ENCODE measurements around the gene PATJ.

Gene PATJ

GRCh38 chr1:61808321-61808720, 66.0 kb downstream of the PATJ start (continued):
- TF ChIP-seq HIC1 (tag by site-specific recombination; IDR thresholded peaks at IDR 0.05): no peak
- TF ChIP-seq PBX3 (CRISPR knock-in tag; IDR thresholded peaks at IDR 0.05): no peak
- no peak for TF ChIP-seq ZBTB17 (tag by site-specific recombination; IDR thresholded peaks at IDR 0.05)
- no peak for TF ChIP-seq ZNF37A (tag by site-specific recombination; IDR thresholded peaks at IDR 0.05)

- ChIA-PET CTCF (interaction anchor here (0.7 kb wide), 1 partner anchor 777 kb away, joined by 3 read pairs; no protein-coding TSS in a partner anchor), POLR2A (no interaction called here)
- H3K27ac ChIP-seq (ENCODE audit: extremely low read depth, low read depth, low read length): no peak overlapping the region
- H3K36me3 ChIP-seq (ENCODE audit: control insufficient read depth in 2 of 2, insufficient read depth in 1 of 2, low read length in 2 of 2): peaks cover 7 to 8% of the 10 kb centered on the region in 2 experiments; a peak in 2 of 3 replicates
- peaks cover 4% of the 10 kb centered on the region; the same call in 1 of the 2 replicates for H3K4me1 ChIP-seq (ENCODE audit: control insufficient read depth, insufficient read depth, low read length)
- H3K4me3 ChIP-seq (ENCODE audit: low read depth, low read length): no peak overlapping the region
- H3K9me3 ChIP-seq (ENCODE audit: control insufficient read depth, insufficient read depth, low read depth, low read length): no peaks in the 10 kb centered on the region
- TF ChIP-seq ZNF501 (tag by site-specific recombination; IDR thresholded peaks at IDR 0.05) (no peak), SETDB1 (IDR thresholded peaks at IDR 0.05; ENCODE audit: insufficient read length, low read length) (no peak), ZNF394 (tag by site-specific recombination; IDR thresholded peaks at IDR 0.05; ENCODE audit: borderline replicate concordance) (no peak), ZNF488 (tag by site-specific recombination; IDR thresholded peaks at IDR 0.05) (no peak), MEIS1 (CRISPR knock-in tag; IDR thresholded peaks at IDR 0.05; ENCODE audit: borderline replicate concordance) (no peak), ZNF184 (tag by site-specific recombination; IDR thresholded peaks at IDR 0.05) (0 out of 2 replicates have a peak, but pooled peaks have one; percentile 80), ZNF350 (tag by site-specific recombination; IDR thresholded peaks at IDR 0.05) (peak; percentile 89), ZNF146 (tag by site-specific recombination; IDR thresholded peaks at IDR 0.05) (no peak), MYNN (tag by site-specific recombination; IDR thresholded peaks at IDR 0.05; ENCODE audit: borderline replicate concordance) (no peak), EGR2 (tag by site-specific recombination; IDR thresholded peaks at IDR 0.05; ENCODE audit: low read depth) (no peak), ZNF354C (tag by site-specific recombination; IDR thresholded peaks at IDR 0.05; ENCODE audit: borderline replicate concordance, low read depth) (no peak), ZBTB8A (tag by site-specific recombination; IDR thresholded peaks at IDR 0.05) (no peak), ZNF776 (tag by site-specific recombination; IDR thresholded peaks at IDR 0.05; ENCODE audit: borderline replicate concordance) (peak; percentile 59; the same call in 1 of the 2 replicates), PRDM6 (tag by site-specific recombination; IDR thresholded peaks at IDR 0.05) (peak; percentile 41), ZNF549 (tag by site-specific recombination; IDR thresholded peaks at IDR 0.05) (peak; percentile 79), ZNF37A (tag by site-specific recombination; IDR thresholded peaks at IDR 0.05) (peak; percentile 82), ZNF324 (tag by site-specific recombination; IDR thresholded peaks at IDR 0.05) (no peak), ZNF621 (tag by site-specific recombination; IDR thresholded peaks at IDR 0.05) (no peak), ZNF660 (tag by site-specific recombination; IDR thresholded peaks at IDR 0.05) (peak; percentile 58; the same call in 1 of the 2 replicates), ZNF701 (tag by site-specific recombination; IDR thresholded peaks at IDR 0.05) (no peak), ZNF510 (tag by site-specific recombination; IDR thresholded peaks at IDR 0.05; ENCODE audit: insufficient replicate concordance) (peak; percentile 55), ZNF26 (tag by site-specific recombination; IDR thresholded peaks at IDR 0.05) (no peak), ZNF18 (tag by site-specific recombination; IDR thresholded peaks at IDR 0.05) (no peak), ZNF214 (tag by site-specific recombination; IDR thresholded peaks at IDR 0.05; ENCODE audit: borderline replicate concordance) (peak; percentile 50; the same call in 1 of the 2 replicates), ZNF777 (tag by site-specific recombination; IDR thresholded peaks at IDR 0.05; ENCODE audit: borderline replicate concordance) (no peak)
These were observed 66.7 kb downstream of the PATJ start for GRCh38 chr1:61808968-61809367.
